COLO829 (cell line): ENCODE results near the gene ATXN7L1.

Source experiments
- DNase-seq: peaks from one replicate; pipeline ENCODE4 v3.0.0; 2012; ENCODE audit warnings: low spot score

ATXN7L1 gene

DNA sequence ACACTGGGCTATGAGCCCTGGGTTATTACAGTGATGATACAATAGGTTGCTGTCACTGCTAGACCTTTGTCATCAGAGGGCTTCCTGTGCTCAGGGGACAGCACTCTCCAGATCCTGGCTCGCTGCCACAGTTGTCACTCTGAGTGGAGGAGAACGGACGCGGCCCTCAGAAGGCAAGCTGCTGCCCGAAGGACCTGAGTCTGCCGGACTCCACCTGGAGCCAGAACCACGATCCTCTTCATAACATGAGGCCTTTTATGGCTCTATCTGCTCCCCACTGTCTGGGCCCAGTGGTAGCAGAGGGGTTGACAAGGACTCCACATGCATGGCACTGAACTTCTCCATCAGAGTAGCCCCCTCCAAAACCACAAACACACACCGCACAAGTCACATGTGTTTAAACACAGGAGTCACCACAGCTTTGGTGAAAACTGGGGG, 200.4 kb downstream of the ATXN7L1 start:
- no peak for DNase-seq

DNA sequence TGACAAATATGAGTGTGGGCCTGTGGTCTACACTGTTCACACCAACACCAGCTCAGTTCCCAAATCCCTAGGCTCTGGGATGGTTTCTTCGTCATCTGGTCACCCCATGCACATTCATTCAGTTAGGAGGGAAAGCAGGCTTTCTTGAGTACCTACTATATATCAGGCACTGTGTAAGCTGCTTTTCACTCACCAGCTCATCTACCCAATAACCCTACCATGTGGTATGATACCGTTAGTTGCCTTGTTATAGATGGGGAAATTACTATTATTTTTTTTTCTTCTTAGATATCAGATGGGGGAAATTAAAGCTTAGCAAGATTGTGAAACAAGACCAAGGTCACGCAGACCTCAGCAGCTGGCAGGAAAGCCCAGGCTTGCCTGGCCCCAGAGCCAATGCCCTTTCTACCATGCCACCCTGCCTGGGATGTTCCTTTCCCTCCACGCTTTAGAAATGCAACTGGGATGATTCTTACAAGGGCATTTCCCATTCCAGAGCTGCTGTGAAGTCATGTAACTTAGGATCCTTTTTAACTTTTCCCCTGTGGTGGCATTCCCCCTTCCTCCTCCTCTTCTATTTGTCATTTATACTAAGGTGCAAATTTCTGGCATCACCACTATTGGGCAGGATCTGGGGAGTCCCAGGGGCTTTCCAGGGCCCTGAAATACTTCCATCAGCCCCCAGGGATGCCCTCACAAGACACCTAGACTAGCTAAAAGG, 202.0 kb downstream of the ATXN7L1 start:
- no peak for DNase-seq

DNA sequence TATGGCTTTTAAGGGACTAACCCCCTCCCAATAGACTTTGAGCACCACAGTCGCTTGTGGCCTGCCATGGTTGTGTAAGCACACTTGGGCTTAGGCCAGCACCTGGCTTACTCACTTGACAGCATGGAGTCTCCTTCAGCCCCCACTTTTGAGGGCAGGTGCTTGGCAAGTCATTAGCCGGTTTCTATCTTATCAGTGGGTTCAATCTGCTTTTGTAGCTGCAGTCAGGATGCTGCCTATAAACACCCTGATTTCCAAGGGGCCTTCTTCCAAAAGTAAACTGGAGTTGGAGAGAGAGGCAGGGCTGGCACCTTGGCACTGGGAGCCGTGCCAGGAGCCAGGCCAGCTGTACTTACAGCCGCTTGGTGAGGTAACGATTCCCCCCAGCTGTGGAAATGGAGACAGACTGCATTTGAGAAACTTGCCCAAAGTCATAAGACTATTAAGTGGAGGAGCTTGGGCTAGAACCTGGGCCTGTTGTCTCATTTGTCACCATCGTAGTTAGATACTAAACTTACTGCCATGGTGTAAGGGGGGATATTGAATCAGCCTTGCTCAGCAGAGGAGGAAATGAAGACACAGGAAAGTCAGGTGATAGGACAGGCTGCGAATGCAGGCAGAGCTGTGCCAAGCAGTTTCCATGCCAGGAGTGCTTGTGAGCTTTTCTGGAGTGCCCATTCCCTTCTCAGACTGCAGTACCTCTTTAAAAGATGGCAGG, 202.9 kb downstream of the ATXN7L1 start:
- no peak for DNase-seq

DNA sequence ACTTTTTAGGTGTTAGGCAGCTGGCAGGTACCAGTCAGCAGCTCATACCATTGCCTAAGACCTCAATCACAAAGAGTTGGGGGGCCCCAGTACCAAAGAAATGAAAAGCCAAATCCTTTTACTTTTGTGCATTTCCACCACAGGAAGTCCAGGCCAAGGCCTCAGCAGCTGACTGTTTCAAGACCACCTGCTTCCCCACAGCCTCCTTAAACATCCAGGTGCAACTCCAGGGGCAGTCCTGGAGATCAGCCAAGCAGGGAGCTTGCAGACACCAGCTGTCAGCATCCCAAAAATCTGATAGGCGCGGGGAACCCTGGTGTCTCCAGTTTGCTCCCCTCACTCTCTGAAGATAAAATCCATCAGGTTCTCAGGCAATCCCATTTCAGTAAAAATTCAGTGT, 203.6 kb downstream of the ATXN7L1 start:
- DNase-seq = no peak

DNA sequence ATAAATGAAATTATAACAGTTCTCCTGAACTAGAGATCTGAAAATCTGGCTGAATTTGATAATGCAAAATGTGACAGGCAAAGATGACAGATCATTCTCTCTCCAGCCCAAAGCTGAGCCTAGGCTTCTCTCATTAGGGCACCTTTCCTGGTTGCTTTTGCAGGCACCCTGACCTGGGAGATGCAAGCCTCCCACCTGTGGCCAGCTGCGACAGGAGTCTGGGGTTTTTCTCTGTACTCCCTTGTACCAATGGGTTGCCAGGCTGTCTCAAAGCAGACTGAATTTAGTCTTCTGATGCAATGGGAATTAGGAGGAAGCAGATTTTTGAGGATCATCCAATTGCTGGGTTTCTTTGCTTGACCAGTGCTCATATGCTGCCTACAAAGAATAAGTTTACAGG, 210.1 kb downstream of the ATXN7L1 start:
- DNase-seq = no peak

DNA sequence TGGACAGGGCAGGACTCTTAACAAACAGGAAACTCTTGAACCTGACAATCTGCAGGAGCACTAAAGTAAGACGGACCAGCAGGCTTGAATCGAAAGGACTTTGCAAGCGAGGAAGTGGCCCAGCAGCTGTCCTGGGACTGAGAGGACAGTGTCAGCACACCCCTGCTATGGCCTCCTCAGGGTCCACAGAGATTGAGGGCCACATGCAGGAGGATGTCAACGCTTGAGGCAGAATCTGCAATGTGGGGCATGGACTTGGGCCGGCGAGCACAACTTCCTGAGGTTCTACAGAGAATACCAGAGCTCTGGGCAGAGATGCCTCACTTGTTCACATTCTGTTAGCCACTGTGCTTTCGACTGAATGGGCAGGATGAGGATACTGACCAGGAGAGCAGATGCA, 210.7 kb downstream of the ATXN7L1 start:
- DNase-seq = no peak

DNA sequence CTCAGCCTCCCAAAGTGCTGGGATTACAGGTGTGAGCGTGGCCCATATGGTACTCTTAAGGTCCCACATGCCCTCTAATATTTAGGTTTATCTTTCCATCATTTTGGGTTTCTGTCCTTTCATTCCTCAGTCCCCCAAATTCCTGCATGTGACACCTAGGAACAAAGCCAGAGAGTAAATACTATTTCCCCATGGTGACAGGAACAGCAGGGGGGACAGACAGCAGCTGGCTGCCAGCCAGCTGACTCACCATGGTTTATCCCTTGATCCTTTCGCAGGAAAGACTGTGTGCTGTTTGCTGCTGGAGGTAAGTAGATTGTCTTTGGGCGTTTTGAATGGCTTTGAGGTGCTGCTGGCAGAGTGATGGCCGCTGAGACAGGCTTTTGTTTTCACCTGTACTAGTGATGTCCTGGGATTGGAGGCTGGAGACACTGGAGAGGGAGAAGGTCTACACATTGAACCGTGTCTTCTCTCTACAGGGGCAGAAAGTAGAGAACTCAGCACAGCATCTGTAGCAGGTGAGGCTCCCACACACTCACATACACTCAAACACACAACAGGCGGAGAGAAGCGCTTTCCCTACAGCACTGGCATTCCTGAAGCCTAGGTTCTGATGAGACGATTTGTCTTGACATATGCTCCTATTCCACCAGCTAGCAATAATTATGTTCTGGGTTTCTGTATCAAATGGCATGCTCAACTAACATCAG, 211.4 kb downstream of the ATXN7L1 start:
- DNase-seq = no peak

DNA sequence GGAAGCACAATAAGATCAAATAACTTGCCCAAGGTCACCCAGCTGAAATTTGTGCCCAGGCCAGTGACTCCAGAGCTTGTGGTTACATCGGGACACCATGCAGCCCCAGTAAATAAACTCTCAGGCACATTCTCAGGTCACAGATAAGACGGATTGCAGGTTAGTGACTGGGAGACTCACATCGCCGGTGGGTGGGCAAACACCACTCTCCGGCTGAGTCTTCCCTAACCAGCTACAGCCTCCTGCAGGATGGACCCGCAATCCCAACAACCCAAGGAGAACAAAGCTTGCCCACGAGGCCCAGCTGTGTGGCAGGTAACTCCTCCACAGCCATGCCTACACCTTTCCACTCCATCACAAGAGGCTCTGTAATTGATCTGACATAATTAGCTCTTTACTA, 213.4 kb downstream of the ATXN7L1 start:
- DNase-seq = no peak

DNA sequence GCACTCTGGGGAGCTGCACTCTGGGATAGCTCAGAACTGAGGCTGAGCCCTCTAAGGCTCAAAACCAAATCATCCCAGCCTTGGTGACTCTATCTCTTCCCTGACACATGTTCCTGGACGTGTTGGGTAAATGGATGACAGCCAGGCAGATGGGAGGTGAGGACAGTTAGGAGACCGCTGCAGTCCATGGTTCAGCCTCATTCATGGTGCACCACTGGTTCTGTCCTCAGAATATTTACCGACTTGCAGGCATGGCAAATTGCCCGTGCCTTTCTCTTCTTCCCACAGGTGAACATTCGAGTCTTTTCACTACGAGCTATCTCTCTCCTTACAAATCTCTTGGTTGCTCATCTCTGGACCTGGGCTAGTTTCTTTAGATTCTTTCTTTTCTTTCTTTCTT, 214.8 kb downstream of the ATXN7L1 start:
- no peak for DNase-seq

DNA sequence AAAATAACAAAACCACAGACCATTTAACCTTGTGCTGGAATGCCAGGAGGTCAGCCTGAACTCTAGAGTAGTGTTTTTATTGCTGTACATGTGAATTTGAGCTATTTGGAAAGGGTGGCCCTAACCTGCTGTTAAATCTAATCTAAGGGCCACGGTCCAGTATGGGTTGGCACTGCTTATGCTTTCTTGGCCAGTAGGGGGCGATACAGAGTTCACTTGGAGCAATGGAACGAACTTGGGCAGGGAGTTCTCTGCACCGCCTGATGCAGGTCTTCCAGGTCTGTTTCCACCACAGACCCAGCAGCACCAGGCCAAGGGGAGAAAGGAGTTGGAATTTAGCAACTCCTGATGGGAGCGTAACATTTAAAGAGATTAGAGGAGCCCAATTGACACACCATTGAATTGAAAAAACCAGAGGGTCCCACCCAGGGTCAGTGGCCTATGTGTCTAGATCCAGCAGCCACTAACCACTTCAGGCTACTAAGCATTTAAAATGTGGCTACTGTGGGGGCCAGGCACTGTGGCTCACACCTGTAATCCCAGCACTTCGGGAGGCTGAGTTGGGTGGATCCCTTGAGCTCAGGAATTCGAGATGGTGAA, 219.4 kb downstream of the ATXN7L1 start:
- peak; percentile 65 for DNase-seq

DNA sequence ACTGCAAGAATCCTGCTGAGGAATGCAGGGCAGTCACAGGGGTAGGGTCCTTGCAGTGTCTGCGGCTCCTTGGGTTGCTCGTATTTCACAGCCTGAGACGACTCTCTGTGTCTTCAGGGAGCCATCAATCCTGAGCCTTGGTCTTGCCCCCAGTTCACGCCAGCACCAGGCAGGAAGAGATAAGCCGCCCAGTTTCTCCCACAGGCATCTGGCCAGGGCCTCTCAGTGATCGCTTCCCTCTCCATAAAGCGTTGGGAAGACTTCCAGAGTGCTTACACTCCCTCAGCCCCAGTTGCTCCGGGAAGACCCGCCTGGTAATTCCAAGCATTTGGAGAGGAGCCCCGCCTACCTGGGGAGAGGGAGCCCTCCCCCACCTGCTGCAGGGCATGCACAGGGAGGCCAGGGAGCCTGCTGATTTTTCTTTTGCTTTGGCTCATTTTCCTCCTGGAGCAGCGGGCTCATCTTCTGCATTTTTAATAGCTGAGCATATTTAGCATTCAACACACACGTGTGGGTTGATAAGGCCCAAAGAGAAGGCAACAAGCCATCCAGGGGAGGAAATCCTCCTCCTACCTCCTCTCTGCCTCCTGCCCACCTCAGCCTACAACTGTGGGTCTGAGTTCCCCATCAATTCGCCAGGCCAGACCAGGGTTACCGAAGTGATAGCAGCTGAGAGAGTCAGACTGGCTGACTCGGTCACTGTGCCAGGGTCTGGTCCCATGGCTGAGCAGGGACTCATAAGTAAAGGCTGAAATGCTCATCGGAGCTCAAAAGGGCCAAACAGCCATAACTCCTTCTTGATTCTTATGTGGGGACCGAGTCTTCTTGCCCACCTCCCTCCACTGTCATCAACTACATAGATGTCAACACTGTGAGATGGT, 220.7 kb downstream of the ATXN7L1 start:
- no peak for DNase-seq

DNA sequence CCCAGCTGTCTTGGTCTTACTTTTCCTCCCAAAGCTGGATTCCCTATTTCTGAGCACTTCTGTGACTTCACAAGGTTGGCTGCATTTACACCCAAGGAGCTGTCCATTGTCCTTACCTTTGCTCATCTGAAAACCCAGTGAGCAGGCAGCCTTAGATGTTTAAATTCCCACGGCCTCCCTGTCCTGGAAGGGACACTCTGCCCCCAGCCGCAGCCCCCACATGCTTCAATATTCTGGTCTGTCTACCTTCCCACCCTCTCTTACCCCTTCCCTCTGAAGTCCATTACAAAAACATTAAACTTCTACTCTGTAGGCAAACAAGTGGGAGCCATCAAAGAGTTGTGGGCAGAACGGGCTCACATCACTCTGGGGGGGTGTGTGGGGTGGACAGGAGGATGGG, 221.3 kb downstream of the ATXN7L1 start:
- no peak for DNase-seq

DNA sequence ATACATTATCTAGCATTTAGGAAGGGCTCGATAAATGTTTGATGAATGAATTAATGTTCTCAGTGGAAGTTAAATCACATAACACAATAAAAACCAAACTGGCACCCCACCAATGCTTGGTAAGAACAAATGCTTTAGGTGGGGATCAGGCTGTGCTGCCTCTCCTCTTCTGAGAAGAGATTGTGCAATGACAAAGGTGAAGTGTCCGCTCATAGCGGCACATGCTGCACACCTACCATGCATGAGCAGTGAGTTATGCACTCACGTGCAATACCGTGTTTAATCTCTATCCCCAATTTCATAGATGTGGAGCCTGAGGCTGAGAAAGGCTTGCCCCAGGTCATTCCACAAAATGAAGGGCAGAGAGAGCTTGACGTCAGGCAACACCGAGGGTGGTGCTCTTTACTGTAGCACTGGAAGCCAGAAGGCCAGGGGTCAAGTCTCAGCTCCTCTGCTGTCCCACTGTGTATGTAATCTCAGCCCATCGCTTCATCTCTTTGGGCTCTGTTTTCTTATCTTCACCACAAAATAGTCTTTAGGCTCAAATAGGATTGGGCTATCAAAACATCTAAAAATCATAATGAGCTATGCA, 222.2 kb downstream of the ATXN7L1 start:
- DNase-seq = no peak

DNA sequence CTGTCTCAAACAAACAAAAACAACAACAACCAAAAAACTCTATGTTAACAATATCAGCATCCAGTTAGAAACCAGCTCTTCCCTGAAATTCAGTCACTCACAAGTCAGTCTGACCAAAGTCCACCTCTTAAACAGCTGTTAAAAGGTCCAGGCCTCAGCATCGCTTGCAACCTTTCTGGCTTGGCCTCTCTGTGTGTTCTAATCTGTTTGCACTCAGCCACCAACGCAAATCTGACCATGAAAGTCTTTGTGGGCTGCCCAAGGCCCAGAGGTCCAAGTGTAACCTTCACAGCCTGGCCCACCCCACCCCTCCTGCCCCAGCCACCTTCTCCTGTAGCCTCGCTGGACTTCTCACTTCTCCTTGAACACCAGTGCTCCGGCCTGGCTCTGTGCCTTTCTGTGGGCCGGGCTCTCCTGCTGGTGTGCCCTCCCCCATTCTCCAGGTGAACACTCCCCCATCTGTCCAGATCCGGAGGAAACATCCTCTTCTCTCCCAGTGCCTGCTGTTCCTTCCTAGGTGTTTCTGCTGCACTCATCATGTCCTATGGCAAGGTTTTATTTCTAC, 222.9 kb downstream of the ATXN7L1 start:
- no peak for DNase-seq

DNA sequence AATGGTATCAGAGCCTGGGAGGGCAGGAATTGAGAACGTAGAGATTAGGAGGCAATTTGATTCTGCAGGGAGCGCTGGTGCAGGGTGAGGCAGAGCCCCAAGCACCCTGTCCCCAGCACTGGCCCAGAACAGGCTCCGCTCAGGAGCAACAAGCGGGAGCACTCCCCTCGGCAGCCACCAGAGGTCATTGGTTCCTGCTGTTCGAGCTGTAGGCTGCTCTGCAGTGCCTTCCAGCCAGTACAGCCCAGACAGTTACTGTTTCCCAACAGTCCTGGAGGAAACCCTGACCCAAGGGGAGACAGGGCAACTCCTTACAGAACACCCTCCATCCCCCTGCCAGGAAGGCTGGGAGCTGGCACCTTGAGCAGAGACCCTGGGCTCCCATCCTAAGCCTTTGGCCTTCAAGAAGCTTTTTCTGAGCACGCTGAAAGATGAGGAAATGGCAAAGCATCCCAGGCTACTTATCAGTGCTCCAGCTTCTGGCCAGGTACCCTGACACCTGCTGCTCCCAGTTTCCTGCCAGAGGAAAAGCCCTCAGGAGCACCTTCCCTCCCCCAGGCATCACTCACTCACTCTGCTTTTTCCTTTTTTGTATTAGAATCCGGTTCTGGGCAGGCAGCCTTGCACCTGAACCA, 223.9 kb downstream of the ATXN7L1 start:
- DNase-seq = peak; percentile 84

DNA sequence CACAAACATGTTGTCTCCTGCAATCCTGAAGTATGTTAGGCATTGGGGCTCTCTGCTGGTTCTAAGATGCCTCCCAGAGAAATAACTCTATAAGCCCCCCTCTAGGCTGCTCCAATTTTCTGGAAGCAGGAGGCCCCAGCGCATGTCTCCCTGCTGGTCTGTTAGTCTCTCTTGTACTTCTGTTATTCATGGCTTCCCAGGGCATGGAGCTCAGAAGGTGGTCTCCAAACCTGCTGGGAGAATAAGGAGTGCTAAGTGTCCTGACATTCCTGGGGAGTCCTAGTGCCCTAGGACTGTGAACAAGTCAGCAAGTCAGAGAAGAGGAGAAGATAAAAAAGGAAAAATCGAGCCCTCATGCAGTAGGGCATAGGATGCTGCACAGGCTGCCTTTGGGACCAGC, 224.6 kb downstream of the ATXN7L1 start:
- DNase-seq = no peak

DNA sequence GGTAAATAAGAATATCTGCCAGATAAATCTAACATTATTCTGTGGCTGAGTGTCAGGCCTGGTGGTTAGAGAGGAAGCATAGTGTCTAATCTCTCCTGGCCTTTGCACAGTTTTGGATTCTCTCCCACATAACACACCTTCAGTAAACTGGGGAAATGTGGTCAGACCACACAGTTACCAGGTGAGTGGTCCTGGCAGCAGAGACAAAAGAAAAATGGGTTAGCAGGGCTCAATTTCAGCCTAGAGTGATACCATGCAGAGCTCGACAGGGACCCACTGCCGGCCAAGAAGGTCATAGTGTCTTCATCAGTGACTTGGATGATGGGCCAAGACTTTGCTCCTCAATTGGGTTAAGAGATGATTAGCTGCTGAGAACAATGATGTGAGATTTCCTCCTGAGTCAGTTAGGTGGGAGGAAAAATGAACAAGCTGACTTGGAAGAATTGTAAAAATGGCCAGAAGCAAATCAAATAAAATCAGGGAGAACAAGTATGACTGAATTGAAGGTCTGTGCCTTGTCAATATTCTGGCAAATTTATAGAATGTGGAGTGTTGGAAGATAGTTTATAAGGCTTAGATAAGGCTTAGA, 225.9 kb downstream of the ATXN7L1 start:
- no peak for DNase-seq

DNA sequence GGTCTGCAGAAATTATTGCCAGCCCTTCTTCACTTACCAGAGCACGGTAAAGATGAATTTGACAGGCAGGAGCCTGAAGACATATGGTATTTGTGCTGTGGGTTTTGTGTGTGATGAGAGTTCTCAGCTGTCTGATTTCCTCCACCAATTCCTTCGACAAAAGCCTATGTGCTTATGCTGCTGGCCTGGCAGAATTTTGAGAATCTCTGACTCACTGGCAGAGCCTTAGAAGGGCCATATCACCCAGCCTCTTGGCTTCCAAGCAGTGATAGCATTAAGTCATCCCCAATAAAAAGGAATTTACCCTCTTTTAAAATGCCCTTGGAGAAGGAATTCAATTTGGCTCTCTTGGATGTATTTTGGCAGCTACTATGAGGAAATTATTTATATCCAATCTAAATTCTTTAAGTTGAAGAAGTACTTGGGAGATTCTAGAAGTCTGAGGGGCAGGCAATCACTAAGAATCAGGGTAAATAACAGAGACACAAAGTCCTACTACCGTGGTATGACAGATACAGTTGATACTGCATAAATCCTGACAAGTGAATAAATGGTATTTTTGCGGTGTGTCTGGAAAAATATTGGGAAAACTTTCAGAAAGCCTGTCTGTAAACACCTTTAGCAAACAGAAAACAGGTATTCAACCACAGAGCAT, 226.5 kb downstream of the ATXN7L1 start:
- no peak for DNase-seq

DNA sequence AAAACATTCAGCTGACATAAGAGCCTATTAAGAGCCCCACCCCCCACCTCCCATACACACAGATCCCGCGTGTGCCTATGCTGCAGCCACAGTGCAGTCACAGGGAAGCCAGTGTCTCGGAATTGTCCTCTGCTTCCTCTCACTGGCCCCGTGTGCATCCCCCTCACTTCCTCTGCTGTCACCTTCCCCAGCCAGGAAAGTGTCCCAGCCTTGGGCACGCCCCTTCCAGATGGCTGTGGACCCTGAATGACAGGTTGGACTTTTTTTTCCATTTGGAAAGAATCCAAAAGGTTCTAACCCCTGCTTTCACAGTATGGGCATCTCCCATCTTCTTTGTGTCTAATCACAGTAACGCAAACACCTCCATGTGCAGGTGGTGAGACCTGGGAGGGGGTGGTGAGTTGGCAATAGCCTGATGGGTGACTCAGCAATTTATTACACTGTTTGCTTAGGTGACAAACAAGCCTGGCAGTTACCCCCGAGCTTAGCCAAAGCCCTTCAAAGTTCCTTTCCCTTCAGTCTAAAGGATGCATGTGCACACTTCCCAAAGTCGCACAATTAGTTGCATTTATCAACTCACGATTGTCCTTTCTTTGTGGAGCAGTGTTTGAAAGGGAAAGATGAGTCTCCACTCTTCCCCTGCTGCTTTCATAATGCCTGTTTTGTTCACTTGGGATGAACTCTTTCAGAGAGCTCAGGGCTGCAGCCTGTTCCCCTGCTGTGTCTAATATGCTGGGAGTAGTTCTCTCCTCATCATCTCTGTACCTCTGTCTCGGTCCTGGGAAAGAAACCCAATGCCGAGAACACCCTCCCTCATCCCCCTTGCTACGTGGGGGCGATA, 227.6 kb downstream of the ATXN7L1 start:
- peak; percentile 89 for DNase-seq
